Posterior vena cava (tissue), 2 donors: Measurements from ENCODE around the gene PTGIR. TPM values are rescaled to one million over a fixed set of nuclear protein-coding genes. Genes with fewer than 3 reads are reported as not detected.

ENCODE experiments used
- DNase-seq: peaks from one replicate; pipeline ENCODE4 v3.0.0-alpha.2; 2020; ENCODE audit warnings: low spot score
- intact Hi-C, 2 donors: fragments of 100-400 bp; cut with DNase I; formaldehyde crosslinking; loops; one replicate each; pipeline versions ENCODE4 v1.14.1 to v1.14.2; 2022 to 2023
- total RNA-seq, 2 donors: library from RNA; stranded (reverse); fragmentation: NEBNext Ultra II Directional; extraction: Animal tissue kit (Norgen Biotek cat#: 25700); gene quantifications; one replicate each; pipeline ENCODE4 v1.2.1, GENCODE V29; 2021
- donor health status: DM: yes; HTN: yes; CAD: no.
- donor health status: DM: yes; HTN: yes; CAD: no.

PTGIR gene
- total RNA-seq, 2 donors from 2014 or later: 17.3 to 29.8 TPM

- no peak for DNase-seq
- intact Hi-C loops: loop anchor here in 1 of 2 donors (10.0 kb wide), 1 partner anchor 129 kb away; no protein-coding TSS in a partner anchor
Observed at GRCh38 chr19:46605356-46605821, 19.5 kb downstream of the PTGIR start.

- intact Hi-C loops: loop anchor here in 1 of 2 donors (10.0 kb wide), 1 partner anchor 130 kb away; no protein-coding TSS in a partner anchor
- peak; percentile 69 for DNase-seq
Observed at GRCh38 chr19:46604781-46605355, 20.0 kb downstream of the PTGIR start.

- no peak for DNase-seq
- intact Hi-C loops: loop anchor here in 1 of 2 donors (10.0 kb wide), 1 partner anchor 131 kb away; no protein-coding TSS in a partner anchor
Observed at GRCh38 chr19:46603752-46604231, 21.1 kb downstream of the PTGIR start.

GRCh38 chr19:46603195-46603637 lies 21.7 kb downstream of the PTGIR start:
- intact Hi-C loops: loop anchor here in 1 of 2 donors (10.0 kb wide), 1 partner anchor 132 kb away; no protein-coding TSS in a partner anchor
- no peak for DNase-seq

- intact Hi-C loops: loop anchor here in 1 of 2 donors (10.0 kb wide), 1 partner anchor 132 kb away; no protein-coding TSS in a partner anchor
- peak; percentile 76 for DNase-seq
Observed at GRCh38 chr19:46602392-46603194, 22.3 kb downstream of the PTGIR start.

GRCh38 chr19:46601318-46602224 lies 23.3 kb downstream of the PTGIR start, which contains the start of gene CALM3:
CALM3 (plus strand) TSS chr19:46601330; CDS start chr19:46601435, 105 bp downstream.
- intact Hi-C loops: loop anchor here in 1 of 2 donors (10.0 kb wide), 1 partner anchor 133 kb away; no protein-coding TSS in a partner anchor
- no peak for DNase-seq

- peak; percentile 99 for DNase-seq
- intact Hi-C loops: loop anchor here in 1 of 2 donors (10.0 kb wide), 1 partner anchor 134 kb away; no protein-coding TSS in a partner anchor
Observed at GRCh38 chr19:46600384-46601317, 24.2 kb downstream of the PTGIR start.

- intact Hi-C loops: loop anchor here in 1 of 2 donors (10.0 kb wide), 1 partner anchor 135 kb away; no protein-coding TSS in a partner anchor
- no peak for DNase-seq
Observed at GRCh38 chr19:46599716-46600373, 25.0 kb downstream of the PTGIR start.

- no peak for DNase-seq
- intact Hi-C loops: no loop called here
Observed at GRCh38 chr19:46598372-46598917, 26.4 kb downstream of the PTGIR start.

GRCh38 chr19:46596008-46596407 lies 28.9 kb downstream of the PTGIR start:
- intact Hi-C loops: no loop called here
- DNase-seq: peak; percentile 18

- no peak for DNase-seq
- intact Hi-C loops: no loop called here
Observed at GRCh38 chr19:46591870-46592269, 33.0 kb downstream of the PTGIR start.

- no peak for DNase-seq
- intact Hi-C loops: no loop called here
Observed at GRCh38 chr19:46591254-46591653, 33.6 kb downstream of the PTGIR start.

- intact Hi-C loops: no loop called here
- no peak for DNase-seq
Observed at GRCh38 chr19:46587861-46588260, 37.0 kb downstream of the PTGIR start.

GRCh38 chr19:46586294-46586693 lies 38.6 kb downstream of the PTGIR start:
- intact Hi-C loops: no loop called here
- DNase-seq: no peak

GRCh38 chr19:46585539-46585938 lies 39.4 kb downstream of the PTGIR start:
- intact Hi-C loops: no loop called here

GRCh38 chr19:46580247-46580646 lies 44.6 kb downstream of the PTGIR start:
- intact Hi-C loops: no loop called here
- DNase-seq: no peak

More at GRCh38 chr19:46585539-46585938, 39.4 kb downstream of the PTGIR start:
- DNase-seq: no peak

- no peak for DNase-seq
- intact Hi-C loops: no loop called here
Observed at GRCh38 chr19:46579361-46579879, 45.5 kb downstream of the PTGIR start.
